GM18867 (cell line): Measurements from ENCODE around the gene ADGRL3.

Experiments
- ATAC-seq: cut with Tn5 transposase; IDR thresholded peaks from one replicate; pipeline ENCODE4 v1.9.1; 2021; ENCODE audit warnings: mild to moderate bottlenecking, moderate library complexity; ENCODE audit not compliant: unreplicated experiment

The ADGRL3 gene

GRCh38 chr4:61531188-61531587, 331.1 kb downstream of the ADGRL3 start:
- no peak for ATAC-seq

DNA sequence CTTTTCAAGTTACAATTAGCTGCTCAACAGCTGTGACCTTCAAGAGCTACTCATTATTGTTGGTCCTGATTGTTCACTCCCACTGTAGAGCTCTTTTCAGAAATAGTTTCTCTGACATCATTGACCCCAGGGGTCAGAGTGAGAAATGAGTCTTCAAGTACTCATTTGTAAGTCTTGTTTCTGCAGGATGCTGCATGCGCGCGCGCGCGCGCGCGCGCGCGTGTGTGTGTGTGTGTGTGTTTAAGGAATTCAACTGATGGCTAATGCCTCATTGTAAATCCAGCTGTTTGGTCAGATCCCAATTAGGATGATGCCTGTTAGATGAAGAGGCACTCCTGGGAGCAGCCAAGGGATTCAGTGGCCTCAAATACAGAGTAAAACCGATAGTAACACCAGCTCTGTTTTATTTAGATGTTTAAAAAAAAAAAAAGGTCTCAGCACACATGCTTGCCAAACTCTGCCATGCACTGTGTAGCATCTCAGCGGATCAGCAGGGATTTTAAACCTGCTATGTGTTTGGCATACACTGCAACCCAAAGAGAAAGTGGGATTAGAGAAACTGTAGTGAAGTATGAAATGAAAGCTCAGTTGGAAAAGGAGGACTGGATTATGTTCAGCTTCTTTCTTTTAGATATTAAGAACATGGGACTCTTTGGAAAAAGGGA, 332.3 kb downstream of the ADGRL3 start:
- ATAC-seq: no peak

- ATAC-seq: no peak
These were observed 333.0 kb downstream of the ADGRL3 start for GRCh38 chr4:61533140-61533539.

DNA sequence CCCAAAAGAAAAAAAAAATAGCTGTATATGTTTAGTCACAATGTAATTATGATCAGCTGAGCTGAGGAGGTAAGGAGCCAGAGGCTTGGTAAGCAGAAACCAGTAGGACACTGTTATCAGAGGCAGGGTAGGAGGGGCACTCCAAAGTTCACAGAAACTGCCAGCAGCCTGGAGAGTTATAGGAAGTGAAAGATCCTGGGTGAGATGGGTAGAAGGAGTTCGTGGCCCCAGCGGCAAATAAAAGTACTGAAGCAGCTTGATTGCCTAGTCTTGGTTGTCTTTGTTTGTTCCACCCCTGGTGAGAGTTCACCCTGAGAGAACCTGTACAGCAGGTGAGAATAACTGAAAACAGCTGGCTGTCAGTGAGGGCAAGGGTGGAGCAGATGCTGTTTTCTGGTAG, 340.8 kb downstream of the ADGRL3 start:
- no peak for ATAC-seq

- ATAC-seq: no peak
These were observed 341.3 kb downstream of the ADGRL3 start for GRCh38 chr4:61541459-61541858.

DNA sequence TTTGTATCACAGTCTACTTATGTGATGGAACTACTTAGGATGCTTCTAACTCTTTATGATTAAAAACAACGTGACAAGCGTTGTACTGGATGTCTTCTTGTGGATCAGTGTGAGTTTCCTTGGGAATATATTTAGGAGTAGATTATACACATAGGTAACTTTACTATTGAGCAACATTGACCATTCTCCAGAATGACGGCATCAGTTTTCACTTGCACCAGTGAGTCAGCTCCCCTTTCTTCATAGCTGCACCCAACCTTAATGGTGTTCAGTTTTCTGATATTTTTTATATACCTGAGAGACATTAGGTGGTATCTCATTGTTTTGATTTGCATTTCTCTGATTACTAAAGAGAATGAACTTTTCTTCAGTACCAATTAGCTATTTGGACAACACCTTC, 343.9 kb downstream of the ADGRL3 start:
- no peak for ATAC-seq

DNA sequence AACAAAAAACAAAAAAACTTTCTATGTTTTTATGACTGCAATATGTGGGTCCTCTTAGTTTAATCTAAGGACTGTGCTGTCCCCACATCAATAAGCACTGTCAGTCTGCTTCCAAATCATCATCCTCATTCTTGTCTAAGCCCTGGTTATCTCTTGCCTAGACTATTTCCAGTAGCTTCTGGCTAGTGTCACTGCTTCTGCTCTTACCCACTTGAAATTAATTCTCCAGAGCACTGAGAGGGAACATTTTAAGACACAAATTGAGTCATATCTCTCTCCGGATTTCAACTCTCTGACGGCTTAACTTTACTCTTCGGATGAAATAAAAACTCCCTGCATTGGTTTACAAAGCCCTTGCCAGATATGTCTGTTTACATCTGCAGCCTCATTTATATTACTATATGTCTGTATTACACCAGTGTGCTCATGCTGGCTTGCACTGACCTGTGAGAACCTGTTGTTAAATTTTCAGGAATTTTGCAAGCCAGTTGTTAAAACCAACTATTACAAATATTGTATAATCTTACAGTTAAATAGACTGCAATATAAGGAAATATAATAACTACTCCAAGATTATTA, 345.9 kb downstream of the ADGRL3 start:
- no peak for ATAC-seq

DNA sequence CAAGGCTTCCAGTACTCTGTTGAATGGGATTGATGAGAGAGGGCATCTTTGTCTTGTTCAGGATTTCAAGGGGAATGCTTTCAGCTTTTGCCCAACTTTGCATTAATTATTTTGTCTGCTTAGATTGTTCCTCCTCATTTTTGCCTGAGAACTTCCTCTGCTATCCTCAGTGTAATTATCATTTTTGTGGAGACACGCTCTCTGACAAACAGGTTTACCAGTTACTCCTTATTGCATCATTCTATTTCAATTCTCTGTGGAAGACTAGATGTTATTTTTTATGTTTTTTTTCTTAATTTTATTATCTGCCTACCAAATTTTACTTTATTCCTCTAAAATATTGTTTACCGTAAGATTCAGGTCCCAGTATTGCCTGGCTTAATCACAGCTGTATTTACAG, 349.2 kb downstream of the ADGRL3 start:
- no peak for ATAC-seq

DNA sequence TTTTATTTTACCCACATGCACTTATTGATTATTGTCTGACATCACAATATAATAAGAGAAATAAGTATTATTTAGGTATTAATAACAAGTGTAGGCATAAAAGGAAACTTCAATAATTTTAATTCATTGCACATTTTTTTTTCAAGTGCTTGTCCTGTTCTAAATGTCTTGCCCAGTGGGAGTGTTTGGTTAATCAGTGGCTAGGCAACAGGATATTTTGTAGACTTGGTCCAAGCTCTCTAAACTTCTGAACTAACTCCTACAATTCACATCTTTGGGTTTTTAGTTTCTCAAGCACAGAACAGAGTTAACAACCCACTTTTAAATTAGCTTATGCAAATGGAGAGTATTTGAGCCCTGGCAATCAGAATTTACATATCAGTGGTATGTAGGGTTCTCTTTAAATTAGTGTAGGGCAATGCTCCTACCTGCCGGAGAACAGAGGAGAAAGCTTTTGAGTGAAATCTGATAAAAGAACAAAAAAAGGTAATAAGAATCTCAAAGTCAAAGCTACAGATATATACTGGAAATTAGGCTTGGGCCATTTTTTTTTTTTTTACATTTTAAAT, 353.5 kb downstream of the ADGRL3 start:
- ATAC-seq: no peak

GRCh38 chr4:61555789-61556188, 355.7 kb downstream of the ADGRL3 start:
- no peak for ATAC-seq

GRCh38 chr4:61556277-61556676, 356.2 kb downstream of the ADGRL3 start:
- no peak for ATAC-seq

GRCh38 chr4:61559396-61559795, 359.3 kb downstream of the ADGRL3 start:
- no peak for ATAC-seq

GRCh38 chr4:61561028-61561427, 360.9 kb downstream of the ADGRL3 start:
- ATAC-seq: no peak

GRCh38 chr4:61571761-61572559, 371.8 kb downstream of the ADGRL3 start:
- no peak for ATAC-seq

DNA sequence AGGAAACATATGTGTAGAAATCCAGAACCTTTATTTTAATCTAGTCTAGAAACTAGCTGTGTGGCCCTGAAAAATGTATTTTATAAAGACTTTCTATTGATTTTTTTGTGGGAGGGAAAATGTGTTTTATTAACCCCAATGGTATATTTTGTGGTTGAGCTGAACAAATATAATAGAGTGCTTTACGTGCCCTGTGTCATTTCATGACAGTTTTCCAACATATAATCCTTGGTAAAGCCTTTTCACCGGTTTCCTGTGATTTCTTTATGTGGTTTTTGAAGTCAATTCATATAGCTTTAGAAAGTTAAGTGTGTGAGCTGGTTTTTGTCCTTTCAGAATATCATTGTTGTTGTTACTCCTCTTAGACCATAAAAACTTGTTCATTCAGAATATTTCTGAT, 375.7 kb downstream of the ADGRL3 start:
- no peak for ATAC-seq

DNA sequence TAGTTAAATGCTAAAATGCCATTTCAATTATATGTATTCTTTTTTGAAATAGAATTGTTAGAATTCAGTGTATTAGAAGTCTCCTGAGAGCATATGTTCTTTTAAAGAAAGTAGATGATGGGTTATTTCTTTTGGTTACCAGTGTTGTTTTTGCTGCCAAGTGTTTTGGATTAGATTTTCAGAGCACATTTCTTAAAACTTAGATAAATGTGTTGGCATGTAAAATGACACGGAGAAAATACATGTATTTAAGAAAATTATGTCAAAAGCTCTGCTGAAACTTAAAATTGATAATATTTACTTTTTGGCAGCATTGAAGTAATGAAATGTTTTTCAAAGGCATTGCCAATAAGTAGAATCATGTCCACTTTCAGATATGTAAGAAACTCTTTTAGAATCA, 379.7 kb downstream of the ADGRL3 start:
- no peak for ATAC-seq

DNA sequence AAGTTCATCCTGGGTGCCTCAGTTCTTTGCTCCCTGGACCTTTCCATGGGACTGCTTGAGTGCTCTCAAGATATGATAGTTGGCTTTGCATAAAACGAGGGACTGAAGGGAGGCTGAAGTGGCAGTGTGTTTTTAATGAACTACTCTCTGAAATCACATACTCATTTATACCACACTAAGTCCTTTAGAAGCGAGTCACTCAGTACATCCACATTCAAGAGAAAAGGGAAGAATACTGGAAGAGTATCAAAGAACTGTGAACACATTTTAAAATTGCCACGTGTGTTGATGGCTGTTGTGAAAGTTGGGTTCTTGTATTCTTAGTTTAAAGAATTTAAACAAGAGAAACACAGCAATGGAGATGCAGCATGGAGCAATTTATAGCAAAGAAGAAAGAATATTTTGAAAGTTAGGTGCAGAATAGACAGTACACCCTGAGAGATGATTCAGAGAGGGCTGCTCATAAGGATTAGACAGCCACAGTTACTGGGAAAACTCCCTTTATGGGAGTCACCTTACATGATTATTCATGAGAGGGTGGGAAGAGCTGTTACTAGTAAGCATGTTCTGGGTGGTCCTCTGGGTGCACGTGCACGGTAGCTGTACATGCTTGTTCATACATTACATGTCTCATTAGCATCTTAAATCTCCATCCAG, 380.7 kb downstream of the ADGRL3 start:
- ATAC-seq: no peak

DNA sequence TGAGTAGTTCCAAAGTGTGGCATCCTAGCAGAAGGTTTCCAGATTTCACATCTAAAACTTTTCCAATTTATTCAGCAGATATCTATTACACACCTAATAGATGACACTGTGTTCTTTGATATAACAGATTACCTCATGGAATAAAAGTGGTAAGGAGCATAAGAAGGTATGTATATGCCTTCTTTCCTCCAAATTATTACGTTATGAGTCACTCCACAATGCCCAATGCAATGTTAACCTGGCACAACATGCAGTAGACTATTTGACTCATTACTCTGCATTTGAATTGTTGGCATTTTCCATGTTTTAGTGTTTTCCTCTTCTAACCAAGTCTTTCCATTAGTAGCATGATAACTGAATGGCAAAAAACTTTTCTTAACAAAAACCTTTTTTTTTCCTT, 383.6 kb downstream of the ADGRL3 start:
- no peak for ATAC-seq

DNA sequence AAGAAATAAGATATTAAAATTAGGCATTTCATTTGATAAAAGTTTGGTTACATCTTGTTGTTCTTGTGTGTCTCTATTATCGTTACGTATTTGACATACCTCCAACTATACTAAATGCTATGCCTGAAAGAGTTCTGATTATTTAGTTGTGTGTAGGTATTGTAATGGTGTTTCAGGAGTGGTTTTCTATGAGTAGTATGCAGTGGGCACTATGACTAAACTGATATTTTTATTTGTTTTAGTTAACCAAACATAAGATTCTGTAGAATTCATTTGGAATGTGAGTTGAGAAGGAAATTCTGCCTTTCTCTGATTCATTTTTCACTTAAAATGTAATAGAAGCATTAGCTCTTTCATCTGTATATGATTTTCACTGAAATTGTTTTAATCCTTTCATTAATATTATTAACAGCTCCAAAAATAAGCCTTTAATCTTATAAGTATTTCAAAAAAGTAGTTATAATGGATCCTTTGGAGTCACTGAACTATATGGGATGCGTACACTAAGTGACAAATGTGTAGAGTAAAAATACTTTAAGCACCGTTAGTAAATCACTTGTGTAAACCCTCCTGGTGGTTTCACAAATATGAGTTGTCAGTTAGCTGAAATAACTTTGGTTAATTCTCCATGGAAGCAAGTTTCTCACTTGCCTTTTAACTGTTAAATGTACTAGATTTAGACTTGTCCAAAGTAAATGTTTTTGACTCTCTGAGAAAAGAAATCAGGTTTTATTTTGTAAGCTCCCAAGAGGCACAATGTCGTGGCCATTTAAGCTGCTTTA, 388.7 kb downstream of the ADGRL3 start:
- no peak for ATAC-seq

DNA sequence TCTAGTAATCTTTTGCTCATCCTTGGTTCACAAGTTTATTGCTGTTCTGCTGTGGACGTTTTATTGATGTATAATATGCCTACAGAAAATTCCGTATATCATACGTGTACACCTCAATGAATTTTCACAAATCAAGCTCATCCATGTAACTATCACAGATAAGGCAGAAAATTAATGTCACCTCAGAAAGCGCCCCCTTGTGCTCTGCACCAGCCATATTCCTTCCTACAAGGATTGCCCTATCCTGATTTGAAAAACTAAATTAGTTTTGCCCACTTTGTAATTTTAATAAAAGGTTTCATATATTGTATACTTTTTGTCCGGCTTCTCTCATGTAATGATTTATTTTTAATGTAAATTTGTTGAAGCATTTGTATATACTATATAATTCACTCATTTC, 390.8 kb downstream of the ADGRL3 start:
- ATAC-seq: no peak
